IPS-15b (cell line): ENCODE data around the gene ZNF860.
A peak's percentile ranks its signal among the peaks of the same experiment; 100 is the strongest.

ENCODE experiments used
- H3K27me3 ChIP-seq: one replicate; pipeline ENCODE4 v1.6.1; 2013; ENCODE audit warnings: low read length; ENCODE audit not compliant: control insufficient read depth, insufficient read depth
- H3K36me3 ChIP-seq: one replicate; pipeline ENCODE4 v1.6.1; 2013; ENCODE audit warnings: low read length; ENCODE audit not compliant: control insufficient read depth, insufficient read depth
- H3K4me1 ChIP-seq: one replicate; pipeline ENCODE4 v1.6.1; 2013; ENCODE audit warnings: mild to moderate bottlenecking, low read length; ENCODE audit not compliant: control insufficient read depth, insufficient read depth
- H3K4me3 ChIP-seq: one replicate; pipeline ENCODE4 v1.5.1; 2013; ENCODE audit warnings: low read depth, low read length
- H3K9ac ChIP-seq: one replicate; pipeline ENCODE4 v1.6.1; 2013; ENCODE audit warnings: low read depth, mild to moderate bottlenecking, low read length
- H3K9me3 ChIP-seq: one replicate; pipeline ENCODE4 v1.6.1; 2013; ENCODE audit warnings: mild to moderate bottlenecking, low read length; ENCODE audit not compliant: control insufficient read depth, insufficient read depth

ZNF860 gene

GRCh38 chr3:31981206-31982181, at the start of gene ZNF860, which contains the start of gene OSBPL10:
TSS of gene ZNF860 (plus strand) at chr3:31981750. CDS start at chr3:31989080, 7,330 bp downstream.
TSS of gene OSBPL10 (minus strand) at chr3:31981262. CDS start at chr3:31981179, 83 bp downstream.
- Histone ChIP-seq H3K9me3 (no peaks in the 10 kb centered on the region), H3K4me3 (peak within 1 kb of the TSS; percentile 91)

DNA sequence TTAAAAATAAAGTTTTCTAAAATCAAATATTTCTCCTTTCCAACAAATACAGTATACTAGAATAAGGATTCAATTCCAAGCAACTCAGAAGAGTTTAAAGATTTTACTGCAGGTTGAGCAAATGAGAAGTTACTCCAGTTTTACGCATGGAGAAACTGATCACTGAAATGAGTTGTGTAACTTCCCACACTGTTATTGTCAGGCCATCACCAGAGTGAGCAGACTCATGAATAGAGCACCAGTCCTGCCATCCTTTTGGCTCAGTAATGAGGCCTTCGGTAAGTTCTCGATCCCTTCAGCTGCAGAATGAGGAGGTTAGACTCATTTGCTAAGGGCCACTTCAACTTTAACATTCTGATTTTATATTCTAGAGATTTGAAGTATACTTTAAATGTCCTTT, 48.6 kb upstream of the ZNF860 start:
- Histone ChIP-seq H3K27me3 (no peaks in the 10 kb centered on the region), H3K9ac (no peak overlapping the region), H3K36me3 (no peaks in the 10 kb centered on the region), H3K9me3 (no peaks in the 10 kb centered on the region), H3K4me1 (peaks cover 12% of the 10 kb centered on the region), H3K4me3 (no peak overlapping the region)

More at GRCh38 chr3:31981206-31982181, at the start of gene ZNF860, which contains the start of gene OSBPL10:
- H3K36me3 ChIP-seq = no peaks in the 10 kb centered on the region
- H3K27me3 ChIP-seq = peaks cover 7% of the 10 kb centered on the region
- H3K4me1 ChIP-seq = peaks cover 17% of the 10 kb centered on the region
- H3K9ac ChIP-seq = peak within 1 kb of the TSS; percentile 74

- H3K36me3 ChIP-seq = no peaks in the 10 kb centered on the region
- peaks cover 10% of the 10 kb centered on the region for H3K4me1 ChIP-seq
- no peak overlapping the region for H3K9ac ChIP-seq
- no peaks in the 10 kb centered on the region for H3K9me3 ChIP-seq
- no peaks in the 10 kb centered on the region for H3K27me3 ChIP-seq
- H3K4me3 ChIP-seq = no peak overlapping the region
Measured at GRCh38 chr3:31934018-31934417, 47.5 kb upstream of the ZNF860 start.

DNA sequence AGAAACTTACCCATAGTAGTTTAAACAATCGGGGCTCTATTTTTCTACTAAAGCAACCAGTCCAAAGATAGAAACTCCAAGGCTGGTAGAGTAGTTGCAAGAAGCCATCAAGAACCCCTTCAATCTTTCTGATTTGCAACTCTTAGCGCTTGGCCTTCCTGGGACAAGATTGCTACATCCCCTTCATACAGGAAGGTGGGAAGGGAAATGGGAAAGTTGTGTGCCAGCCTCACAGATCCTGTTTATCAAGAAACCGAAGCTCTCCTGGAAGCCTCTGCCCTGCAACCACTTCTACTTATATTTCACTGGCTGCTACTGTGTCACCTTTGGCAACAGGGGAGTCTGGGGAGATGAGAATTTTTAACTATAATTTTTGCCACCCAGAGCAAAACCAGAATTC, 46.7 kb upstream of the ZNF860 start:
- Histone ChIP-seq H3K27me3 (no peaks in the 10 kb centered on the region), H3K9ac (no peak overlapping the region), H3K36me3 (no peaks in the 10 kb centered on the region), H3K9me3 (no peaks in the 10 kb centered on the region), H3K4me3 (no peak overlapping the region), H3K4me1 (peaks cover 10% of the 10 kb centered on the region)

GRCh38 chr3:31936420-31937060, 45.0 kb upstream of the ZNF860 start:
- peaks cover 10% of the 10 kb centered on the region for H3K4me1 ChIP-seq

GRCh38 chr3:31937225-31937624, 44.3 kb upstream of the ZNF860 start:
- no peaks in the 10 kb centered on the region for H3K27me3 ChIP-seq
- H3K4me1 ChIP-seq = peaks cover 10% of the 10 kb centered on the region
- no peak overlapping the region for H3K9ac ChIP-seq
- no peaks in the 10 kb centered on the region for H3K9me3 ChIP-seq
- no peak overlapping the region for H3K4me3 ChIP-seq
- H3K36me3 ChIP-seq = no peaks in the 10 kb centered on the region

More at GRCh38 chr3:31936420-31937060, 45.0 kb upstream of the ZNF860 start:
- Histone ChIP-seq H3K27me3 (no peaks in the 10 kb centered on the region), H3K4me3 (no peak overlapping the region), H3K36me3 (no peaks in the 10 kb centered on the region), H3K9me3 (no peaks in the 10 kb centered on the region), H3K9ac (no peak overlapping the region)

DNA sequence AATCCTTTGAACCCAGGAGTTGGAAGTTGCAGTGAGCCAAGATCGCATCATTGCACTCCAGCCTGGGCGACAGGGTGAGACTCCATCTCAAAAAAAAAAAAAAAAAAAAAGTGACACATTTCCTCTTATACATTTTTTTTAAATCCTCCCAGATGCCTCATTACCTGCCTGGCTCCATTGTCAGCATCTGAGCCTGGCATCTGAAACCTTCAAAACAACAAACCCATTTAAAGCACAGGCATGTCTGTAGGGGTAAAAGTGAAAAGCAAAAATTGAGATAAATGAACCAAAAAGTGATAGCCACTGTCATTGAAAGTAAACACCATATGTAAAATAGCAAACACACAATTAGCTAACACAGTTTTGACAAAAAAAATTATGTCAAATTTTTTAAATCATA, 39.1 kb upstream of the ZNF860 start:
- Histone ChIP-seq H3K9me3 (no peaks in the 10 kb centered on the region), H3K4me1 (peaks cover 12% of the 10 kb centered on the region), H3K9ac (no peak overlapping the region), H3K4me3 (no peak overlapping the region), H3K36me3 (no peaks in the 10 kb centered on the region), H3K27me3 (no peaks in the 10 kb centered on the region)

GRCh38 chr3:31943041-31943440, 38.5 kb upstream of the ZNF860 start:
- Histone ChIP-seq H3K9me3 (no peaks in the 10 kb centered on the region), H3K4me1 (peaks cover 17% of the 10 kb centered on the region), H3K4me3 (no peak overlapping the region), H3K36me3 (no peaks in the 10 kb centered on the region), H3K9ac (no peak overlapping the region), H3K27me3 (no peaks in the 10 kb centered on the region)

- Histone ChIP-seq H3K9ac (no peak overlapping the region), H3K4me1 (peaks cover 18% of the 10 kb centered on the region), H3K9me3 (no peaks in the 10 kb centered on the region), H3K4me3 (no peak overlapping the region), H3K36me3 (no peaks in the 10 kb centered on the region), H3K27me3 (no peaks in the 10 kb centered on the region)
Measured at GRCh38 chr3:31945738-31946052, 35.9 kb upstream of the ZNF860 start.

DNA sequence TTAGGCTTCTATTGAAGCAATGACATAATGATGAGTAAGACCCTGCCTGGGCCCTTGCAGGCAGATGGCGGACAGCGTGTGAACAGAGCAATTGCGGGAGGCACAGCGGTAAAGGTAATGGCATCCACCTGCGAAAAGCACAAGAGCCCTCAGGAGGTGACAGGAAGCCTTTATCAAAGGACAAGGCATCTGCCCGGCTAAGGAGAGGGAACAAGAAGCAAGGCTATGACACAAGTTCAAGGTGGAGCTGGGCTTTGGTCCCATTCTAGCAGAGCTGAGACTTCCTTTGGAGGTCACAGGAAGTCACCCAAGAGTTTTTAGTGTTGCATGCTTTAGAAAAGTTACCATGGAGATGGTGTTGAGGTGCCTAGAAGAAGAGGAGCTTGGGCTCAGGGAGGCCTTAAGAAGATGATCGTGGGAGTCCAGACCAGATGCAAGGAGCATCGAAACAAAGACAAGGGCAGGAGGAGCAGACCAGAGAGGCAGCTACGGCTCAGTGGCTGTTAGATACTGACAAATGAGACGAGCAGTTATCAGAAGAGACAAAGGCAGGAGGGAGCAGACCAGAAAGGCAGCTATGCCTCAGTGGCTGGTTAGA, 35.0 kb upstream of the ZNF860 start:
- Histone ChIP-seq H3K36me3 (no peaks in the 10 kb centered on the region), H3K9me3 (no peaks in the 10 kb centered on the region), H3K27me3 (no peaks in the 10 kb centered on the region), H3K4me3 (no peak overlapping the region), H3K9ac (no peak overlapping the region), H3K4me1 (peaks cover 18% of the 10 kb centered on the region)

- Histone ChIP-seq H3K4me1 (peaks cover 18% of the 10 kb centered on the region), H3K9me3 (no peaks in the 10 kb centered on the region), H3K27me3 (no peaks in the 10 kb centered on the region), H3K4me3 (no peak overlapping the region), H3K36me3 (no peaks in the 10 kb centered on the region), H3K9ac (no peak overlapping the region)
Measured at GRCh38 chr3:31947162-31947561, 34.4 kb upstream of the ZNF860 start.
